Measurements from ENCODE around the gene MRS2. TPM values are rescaled to one million over a fixed set of nuclear protein-coding genes. Genes with fewer than 3 reads are reported as not detected.

The MRS2 gene
- total RNA-seq, 2 donors from 2014 or later = 11.7 to 23.1 TPM

DNA sequence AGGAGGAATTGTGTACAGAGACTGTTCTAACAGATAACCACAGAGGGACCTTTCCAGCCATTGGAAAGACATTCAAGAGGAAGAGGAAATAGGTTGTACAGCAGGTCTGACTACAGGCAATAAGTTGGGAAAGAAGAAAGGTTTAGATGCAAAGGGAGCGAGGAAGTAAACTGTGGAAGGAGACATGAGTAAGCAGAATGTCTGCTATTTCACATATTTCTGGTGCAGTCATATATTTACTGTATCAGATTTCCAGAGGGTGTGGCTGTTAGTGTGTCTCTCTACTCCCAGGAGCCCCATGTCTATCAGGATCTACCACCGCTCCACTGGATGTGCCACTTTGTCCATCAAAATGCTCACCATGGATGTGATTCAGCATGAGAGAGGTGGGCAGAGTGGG, 25.9 kb downstream of the MRS2 start:
- TF ChIP-seq POLR2A (IDR thresholded peaks at IDR 0.05) = no peak
- TF ChIP-seq, protein P1, sequence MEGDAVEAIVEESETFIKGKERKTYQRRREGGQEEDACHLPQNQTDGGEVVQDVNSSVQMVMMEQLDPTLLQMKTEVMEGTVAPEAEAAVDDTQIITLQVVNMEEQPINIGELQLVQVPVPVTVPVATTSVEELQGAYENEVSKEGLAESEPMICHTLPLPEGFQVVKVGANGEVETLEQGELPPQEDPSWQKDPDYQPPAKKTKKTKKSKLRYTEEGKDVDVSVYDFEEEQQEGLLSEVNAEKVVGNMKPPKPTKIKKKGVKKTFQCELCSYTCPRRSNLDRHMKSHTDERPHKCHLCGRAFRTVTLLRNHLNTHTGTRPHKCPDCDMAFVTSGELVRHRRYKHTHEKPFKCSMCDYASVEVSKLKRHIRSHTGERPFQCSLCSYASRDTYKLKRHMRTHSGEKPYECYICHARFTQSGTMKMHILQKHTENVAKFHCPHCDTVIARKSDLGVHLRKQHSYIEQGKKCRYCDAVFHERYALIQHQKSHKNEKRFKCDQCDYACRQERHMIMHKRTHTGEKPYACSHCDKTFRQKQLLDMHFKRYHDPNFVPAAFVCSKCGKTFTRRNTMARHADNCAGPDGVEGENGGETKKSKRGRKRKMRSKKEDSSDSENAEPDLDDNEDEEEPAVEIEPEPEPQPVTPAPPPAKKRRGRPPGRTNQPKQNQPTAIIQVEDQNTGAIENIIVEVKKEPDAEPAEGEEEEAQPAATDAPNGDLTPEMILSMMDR (IDR thresholded peaks at IDR 0.05) = no peak
- intact Hi-C loops (cut with DNase I) = no loop called here
- Histone ChIP-seq H3K36me3 (replicated peaks in 1 of 2; ENCODE audit: insufficient read depth in 1 of 2, low read depth in 2 of 2) (peaks cover 0 to 5% of the 10 kb centered on the region in 2 donors), H3K9me3 (no peaks in the 10 kb centered on the region), H3K27ac (no peak overlapping the region), H3K4me1 (no peaks in the 10 kb centered on the region), H3K4me3 (no peak overlapping the region), H3K27me3 (no peaks in the 10 kb centered on the region)
- DNase-seq (no peak), ATAC-seq (no peak)
- WGBS, 2 donors = 95 to 98% methylated on average over 2 of the region's 2 CpGs

DNA sequence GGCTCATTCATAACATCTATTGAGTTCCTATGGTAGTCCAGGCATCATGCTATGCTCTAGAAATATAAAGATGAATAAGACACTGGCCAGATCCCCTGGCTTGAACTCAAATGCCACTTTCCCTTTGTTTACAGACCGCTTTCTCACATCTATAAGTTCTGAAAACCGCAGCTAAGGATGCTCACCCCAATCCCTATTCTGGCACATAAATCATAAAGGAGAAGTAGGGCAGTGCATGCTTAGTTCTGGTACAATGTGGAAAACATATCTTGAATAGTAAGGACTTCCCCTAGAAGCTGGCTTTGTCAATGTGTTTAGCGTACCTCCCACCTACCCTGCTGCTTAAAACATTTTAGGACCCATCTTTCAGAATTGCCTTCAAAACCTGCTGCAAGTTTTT, 26.4 kb downstream of the MRS2 start:
- Histone ChIP-seq H3K9me3 (no peaks in the 10 kb centered on the region), H3K36me3 (replicated peaks in 1 of 2; ENCODE audit: insufficient read depth in 1 of 2, low read depth in 2 of 2) (peaks cover 0 to 4% of the 10 kb centered on the region in 2 donors), H3K4me3 (no peak overlapping the region), H3K27ac (no peak overlapping the region), H3K4me1 (no peaks in the 10 kb centered on the region), H3K27me3 (no peaks in the 10 kb centered on the region)
- 80 to 85% methylated on average over 3 of the region's 3 CpGs for WGBS, 2 donors
- intact Hi-C loops (cut with DNase I) = no loop called here
- ATAC-seq (no peak), DNase-seq (no peak)
- no peak for TF ChIP-seq POLR2A (IDR thresholded peaks at IDR 0.05)
- TF ChIP-seq, protein P1 (IDR thresholded peaks at IDR 0.05) = no peak

- H3K27me3 ChIP-seq = no peaks in the 10 kb centered on the region
- ATAC-seq (no peak), DNase-seq (no peak)
- no peak for TF ChIP-seq POLR2A (IDR thresholded peaks at IDR 0.05)
- TF ChIP-seq, protein P1 (IDR thresholded peaks at IDR 0.05) = no peak
- no peaks in the 10 kb centered on the region for H3K4me1 ChIP-seq
- no peak overlapping the region for H3K27ac ChIP-seq
- H3K4me3 ChIP-seq = no peak overlapping the region
- H3K36me3 ChIP-seq (replicated peaks in 1 of 2; ENCODE audit: insufficient read depth in 1 of 2, low read depth in 2 of 2) = no peaks in the 10 kb centered on the region
- 65 to 85% methylated on average over 3 of the region's 3 CpGs for WGBS, 2 donors
- H3K9me3 ChIP-seq = no peaks in the 10 kb centered on the region
- intact Hi-C loops (cut with DNase I) = no loop called here
Observed at GRCh38 chr6:24430086-24430485, 27.4 kb downstream of the MRS2 start.

DNA sequence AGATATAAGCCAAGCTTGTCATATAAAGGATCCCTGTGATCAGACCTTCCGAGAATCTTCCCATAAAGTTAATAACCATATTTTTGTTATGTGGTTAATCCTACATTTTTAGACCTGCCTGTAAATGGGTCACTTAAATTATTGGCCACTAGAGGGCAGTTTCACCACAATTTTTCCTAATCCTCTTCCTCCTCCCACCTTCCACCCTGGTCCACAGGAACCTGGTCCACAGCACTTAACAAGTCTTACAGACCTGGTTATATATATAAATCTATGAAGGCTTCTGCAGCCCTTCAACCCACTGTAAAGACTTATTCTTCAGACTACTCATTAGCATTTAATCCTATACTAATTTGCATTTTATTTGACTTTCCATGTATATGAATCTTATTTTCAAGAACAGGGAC, 28.3 kb downstream of the MRS2 start:
- Histone ChIP-seq H3K36me3 (replicated peaks in 1 of 2; ENCODE audit: insufficient read depth in 1 of 2, low read depth in 2 of 2) (no peaks in the 10 kb centered on the region), H3K27ac (no peak overlapping the region), H3K9me3 (no peaks in the 10 kb centered on the region), H3K4me1 (no peaks in the 10 kb centered on the region), H3K27me3 (no peaks in the 10 kb centered on the region), H3K4me3 (no peak overlapping the region)
- intact Hi-C loops (cut with DNase I) = no loop called here
- DNase-seq = peak in 1 of 4 donors; percentile 30
- WGBS, 2 donors = 71 to 93% methylated on average over 1 of the region's 1 CpG
- ATAC-seq = no peak
- TF ChIP-seq, protein P1 (IDR thresholded peaks at IDR 0.05) = peak; percentile 26 to 59 (median 47)
- no peak for TF ChIP-seq POLR2A (IDR thresholded peaks at IDR 0.05)

DNA sequence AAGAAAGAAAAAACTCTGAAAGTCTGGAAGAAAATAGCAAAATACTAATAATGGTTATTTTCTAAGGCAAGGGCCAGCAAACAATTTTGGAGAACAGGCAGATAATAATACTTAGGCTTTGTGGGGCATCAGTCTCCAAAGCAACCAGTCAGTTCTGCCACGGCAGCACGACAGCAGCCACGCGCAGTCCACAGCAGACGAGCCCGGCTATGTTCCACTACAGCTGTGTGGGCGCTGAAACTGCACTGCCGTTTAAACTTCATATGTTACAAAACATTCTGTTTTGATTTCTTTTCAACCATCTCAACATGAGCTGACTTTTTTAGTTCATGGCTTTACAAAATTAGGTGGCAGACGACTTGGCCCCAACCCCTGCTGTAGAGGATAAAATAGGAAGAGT, 29.9 kb downstream of the MRS2 start:
- TF ChIP-seq POLR2A (IDR thresholded peaks at IDR 0.05) = no peak
- TF ChIP-seq, protein P1 (IDR thresholded peaks at IDR 0.05) = no peak
- WGBS, 2 donors = 92 to 94% methylated on average over 9 of the region's 9 CpGs

More for the DNA sequence above, 29.9 kb downstream of the MRS2 start:
- Histone ChIP-seq H3K36me3 (replicated peaks in 1 of 2; ENCODE audit: insufficient read depth in 1 of 2, low read depth in 2 of 2) (no peaks in the 10 kb centered on the region), H3K4me3 (no peak overlapping the region), H3K4me1 (no peaks in the 10 kb centered on the region), H3K27me3 (no peaks in the 10 kb centered on the region), H3K27ac (no peak overlapping the region), H3K9me3 (no peaks in the 10 kb centered on the region)
- ATAC-seq (no peak), DNase-seq (no peak)
- intact Hi-C loops (cut with DNase I) = no loop called here
